HepG2 (cell line): ENCODE measurements around the gene TAF11L6.
"Not testable (repeated sequence)": the region's sequence is repeated elsewhere in the genome, so short reads cannot be mapped to it uniquely, and the experiment has no call there.

Source experiments
- NR2F1 ChIP-seq, 2 experiments: fragments of 450-650 bp in 1 of 2; formaldehyde crosslinking in 1 of 2; IDR thresholded peaks; 2 replicates each; pipeline versions ENCODE4 v1.5.0 to v1.6.1; 2016 to 2020; ENCODE audit warnings: mild to moderate bottlenecking in 1 of 2, missing compliant biosample characterization in 1 of 2, missing genetic modification reagents in 1 of 2, moderate library complexity in 1 of 2
- POLR2A ChIP-seq, 2 experiments: IDR thresholded peaks; 2 replicates each; pipeline ENCODE4 v1.6.1; 2011; ENCODE audit warnings: low read depth in 2 of 2, low read length in 2 of 2, mild to moderate bottlenecking in 1 of 2, moderate library complexity in 1 of 2; ENCODE audit not compliant: insufficient read depth in 1 of 2
- ZNF225 ChIP-seq: sonication (generic); formaldehyde crosslinking; IDR thresholded peaks from 2 replicates; pipeline ENCODE4 v1.4.0; 2020; ENCODE audit warnings: mild to moderate bottlenecking, missing genetic modification reagents
- ZNF513 ChIP-seq: sonication (generic); formaldehyde crosslinking; conservative IDR thresholded peaks from 2 replicates; pipeline ENCODE4 v1.5.0; 2020; ENCODE audit warnings: missing genetic modification reagents
- TF ChIP-seq, protein P1 (sequence below): sonication (generic); formaldehyde crosslinking; IDR thresholded peaks from 2 replicates; pipeline ENCODE4 v1.4.0; 2020; ENCODE audit warnings: low read depth, mild to moderate bottlenecking, missing genetic modification reagents

DNA sequence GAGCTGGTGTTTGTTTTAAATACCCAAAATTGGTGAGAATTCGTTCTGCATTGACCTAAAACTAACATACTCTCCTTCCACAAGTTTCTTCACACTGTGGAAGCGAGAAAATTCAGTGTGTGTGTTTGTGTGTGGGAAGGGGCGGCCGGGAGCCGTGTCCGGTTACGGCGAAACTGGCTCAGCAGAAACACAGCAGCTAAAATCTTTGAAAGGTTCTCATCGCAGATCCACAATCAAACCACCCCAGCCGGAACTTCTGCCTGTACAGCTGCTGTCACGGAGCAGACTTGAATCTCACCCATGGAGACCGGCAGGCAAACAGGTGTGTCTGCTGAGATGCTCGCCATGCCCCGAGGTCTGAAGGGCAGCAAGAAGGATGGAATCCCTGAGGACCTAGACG is at the start of gene TAF11L6:
- not testable (repeated sequence) for TF ChIP-seq NR2F1 (CRISPR knock-in tag; IDR thresholded peaks at IDR 0.05); ZNF513 (CRISPR knock-in tag); ZNF225 (CRISPR knock-in tag); POLR2A (IDR thresholded peaks at IDR 0.05; ENCODE audit: insufficient read depth in 1 of 2, low read depth in 2 of 2, low read length in 2 of 2)
- TF ChIP-seq, protein P1, sequence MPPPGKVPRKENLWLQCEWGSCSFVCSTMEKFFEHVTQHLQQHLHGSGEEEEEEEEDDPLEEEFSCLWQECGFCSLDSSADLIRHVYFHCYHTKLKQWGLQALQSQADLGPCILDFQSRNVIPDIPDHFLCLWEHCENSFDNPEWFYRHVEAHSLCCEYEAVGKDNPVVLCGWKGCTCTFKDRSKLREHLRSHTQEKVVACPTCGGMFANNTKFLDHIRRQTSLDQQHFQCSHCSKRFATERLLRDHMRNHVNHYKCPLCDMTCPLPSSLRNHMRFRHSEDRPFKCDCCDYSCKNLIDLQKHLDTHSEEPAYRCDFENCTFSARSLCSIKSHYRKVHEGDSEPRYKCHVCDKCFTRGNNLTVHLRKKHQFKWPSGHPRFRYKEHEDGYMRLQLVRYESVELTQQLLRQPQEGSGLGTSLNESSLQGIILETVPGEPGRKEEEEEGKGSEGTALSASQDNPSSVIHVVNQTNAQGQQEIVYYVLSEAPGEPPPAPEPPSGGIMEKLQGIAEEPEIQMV: not testable (repeated sequence)
